ENCODE measurements around the gene PRCP. TPM values are rescaled to one million over a fixed set of nuclear protein-coding genes. Genes with fewer than 3 reads are reported as not detected.

Gene PRCP
- polyA plus RNA-seq, 3 donors from 2014 or later: 65.1 to 104 (median 80.0) TPM

DNA sequence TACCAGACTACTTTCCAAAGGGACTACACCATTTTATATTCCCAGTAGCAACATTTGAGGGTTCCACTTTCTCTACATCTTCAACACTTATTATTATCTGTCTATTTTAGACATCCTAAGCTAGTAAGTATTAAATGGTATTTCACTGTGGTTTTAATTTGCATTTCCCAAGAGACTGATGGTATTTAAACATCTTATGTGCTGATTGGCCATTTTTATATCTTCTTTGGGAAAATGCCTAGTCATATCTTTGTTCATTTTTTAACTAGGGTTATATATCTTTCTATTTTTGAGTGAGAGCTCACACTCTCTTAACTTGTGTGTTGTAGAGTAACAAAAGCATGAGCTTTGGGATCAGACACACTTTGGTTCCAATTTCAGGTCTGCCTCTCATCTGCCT, 73.7 kb downstream of the PRCP start:
- H3K4me1 Mint-ChIP-seq: no peaks in the 10 kb centered on the region
- no peak overlapping the region for H3K27ac Mint-ChIP-seq
- no peaks in the 10 kb centered on the region for H3K9me3 Mint-ChIP-seq
- DNase-seq: no peak
- no peak overlapping the region for H3K4me3 Mint-ChIP-seq
- no peaks in the 10 kb centered on the region for H3K27me3 Mint-ChIP-seq (ENCODE audit: low read depth in 3 of 3)
- H3K36me3 Mint-ChIP-seq: peaks cover 28 to 38% (median 33%) of the 10 kb centered on the region in 3 donors

DNA sequence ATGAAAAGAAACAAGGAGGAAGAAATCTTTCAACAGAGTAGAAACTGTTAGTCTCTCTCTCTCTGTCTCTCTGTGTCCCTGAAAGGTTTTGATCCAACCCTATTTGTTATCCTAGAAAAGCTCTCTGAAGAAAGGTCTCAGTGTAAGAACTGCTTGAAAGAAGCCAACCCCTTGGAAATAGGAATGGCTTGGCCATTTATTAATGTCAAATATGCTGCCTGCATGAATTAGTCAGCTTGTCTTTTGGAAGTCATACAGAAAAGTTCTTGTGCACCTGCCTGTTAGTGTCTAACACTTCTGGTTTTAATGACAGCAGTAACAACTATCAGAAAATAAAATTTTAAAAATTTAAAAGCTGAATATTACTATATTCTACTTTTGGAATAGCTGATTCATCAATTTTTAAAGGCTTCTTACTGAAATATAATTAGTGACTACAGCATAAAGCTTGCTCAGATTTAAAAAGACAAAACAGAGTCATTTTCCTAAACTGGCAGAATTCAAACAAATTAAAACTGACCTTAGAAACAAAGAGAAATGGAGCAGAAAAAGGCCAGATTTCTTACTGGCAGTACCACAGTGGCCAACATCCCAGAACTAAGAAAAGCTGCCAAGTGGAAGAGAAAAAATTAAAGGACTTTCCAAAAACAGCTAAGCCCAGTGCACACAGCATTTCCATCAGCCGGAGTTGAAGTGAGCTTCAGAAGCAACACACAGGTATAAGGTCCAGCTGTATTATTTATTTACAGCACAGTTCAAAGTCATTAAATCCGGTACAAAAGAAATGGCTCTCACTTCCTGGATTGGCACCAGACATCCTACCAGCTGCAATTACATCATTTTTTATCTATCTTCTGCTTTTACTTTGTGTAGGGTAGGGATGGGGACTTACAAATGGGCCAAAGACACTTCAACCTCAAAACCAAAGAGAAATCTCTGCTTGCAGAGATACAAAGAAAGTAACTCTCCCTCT, 76.3 kb downstream of the PRCP start:
- peaks cover 0 to 3% (median 0%) of the 10 kb centered on the region in 3 donors for H3K27me3 Mint-ChIP-seq (ENCODE audit: low read depth in 3 of 3)
- H3K27ac Mint-ChIP-seq: peak overlapping the region in 1 of 6 donors; percentile 41
- DNase-seq: no peak
- H3K4me1 Mint-ChIP-seq: no peaks in the 10 kb centered on the region
- peaks cover 25 to 35% (median 29%) of the 10 kb centered on the region in 3 donors for H3K36me3 Mint-ChIP-seq
- H3K4me3 Mint-ChIP-seq: no peak overlapping the region
- H3K9me3 Mint-ChIP-seq: no peaks in the 10 kb centered on the region

DNA sequence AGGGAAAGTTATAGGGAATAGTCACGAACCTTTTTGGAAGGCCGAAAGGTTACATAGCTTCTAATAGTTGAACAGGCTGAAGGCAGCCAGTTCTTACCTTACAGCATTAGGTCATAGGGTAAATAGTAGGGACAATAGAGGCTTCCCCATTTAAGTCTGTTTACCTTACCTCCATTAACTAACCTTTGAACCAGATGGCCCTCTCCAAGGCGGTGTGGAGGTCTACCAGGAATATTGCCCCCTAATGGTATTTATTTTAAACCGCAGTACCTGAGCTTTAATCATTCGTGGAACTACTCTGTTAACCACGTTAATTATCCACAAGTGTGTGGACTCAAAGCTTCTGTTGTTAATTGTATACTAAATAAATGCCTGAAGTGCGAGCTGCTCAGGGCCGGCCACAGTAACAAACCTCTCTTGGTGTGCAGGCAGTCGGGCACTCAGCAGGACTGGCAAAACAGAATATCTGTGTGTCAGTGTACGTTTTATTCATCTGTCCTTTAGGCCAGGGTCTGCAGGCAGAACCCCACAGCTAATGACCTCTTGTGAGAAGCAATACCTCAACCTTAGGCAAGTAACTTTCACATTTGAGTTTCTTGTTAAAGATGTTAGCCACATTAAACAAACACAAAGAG, 81.7 kb downstream of the PRCP start:
- Mint-ChIP-seq H3K4me3 (no peak overlapping the region), H3K27me3 (ENCODE audit: low read depth in 3 of 3) (peaks cover 0 to 3% (median 2%) of the 10 kb centered on the region in 3 donors), H3K9me3 (no peaks in the 10 kb centered on the region), H3K4me1 (no peaks in the 10 kb centered on the region), H3K36me3 (peaks cover 4 to 19% (median 9%) of the 10 kb centered on the region in 3 donors), H3K27ac (peak overlapping the region in 1 of 6 donors; percentile 18)
- no peak for DNase-seq

DNA sequence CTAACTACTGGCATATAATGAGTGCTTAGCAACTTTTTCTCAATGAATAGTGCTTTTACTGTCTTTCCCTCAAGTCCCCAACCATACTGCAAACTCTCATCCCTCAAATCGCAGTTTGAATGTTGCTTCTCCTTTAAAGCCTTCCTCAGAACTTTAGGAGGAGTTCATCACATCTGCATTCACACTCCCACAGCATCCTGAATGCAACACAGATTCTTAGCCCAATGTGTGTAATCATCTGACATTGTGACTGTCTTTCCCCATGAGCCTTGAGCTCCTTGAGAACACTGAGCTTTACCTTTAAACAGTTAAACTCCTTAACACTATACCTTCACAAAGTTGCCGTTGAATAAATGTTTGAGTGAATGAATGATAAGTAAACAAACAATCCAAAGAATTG, 84.8 kb downstream of the PRCP start:
- Mint-ChIP-seq H3K27ac (no peak overlapping the region), H3K4me1 (no peaks in the 10 kb centered on the region), H3K9me3 (no peaks in the 10 kb centered on the region), H3K4me3 (no peak overlapping the region), H3K27me3 (ENCODE audit: low read depth in 3 of 3) (peaks cover 0 to 6% (median 4%) of the 10 kb centered on the region in 3 donors), H3K36me3 (peaks cover 0 to 8% (median 0%) of the 10 kb centered on the region in 3 donors)
- no peak for DNase-seq

DNA sequence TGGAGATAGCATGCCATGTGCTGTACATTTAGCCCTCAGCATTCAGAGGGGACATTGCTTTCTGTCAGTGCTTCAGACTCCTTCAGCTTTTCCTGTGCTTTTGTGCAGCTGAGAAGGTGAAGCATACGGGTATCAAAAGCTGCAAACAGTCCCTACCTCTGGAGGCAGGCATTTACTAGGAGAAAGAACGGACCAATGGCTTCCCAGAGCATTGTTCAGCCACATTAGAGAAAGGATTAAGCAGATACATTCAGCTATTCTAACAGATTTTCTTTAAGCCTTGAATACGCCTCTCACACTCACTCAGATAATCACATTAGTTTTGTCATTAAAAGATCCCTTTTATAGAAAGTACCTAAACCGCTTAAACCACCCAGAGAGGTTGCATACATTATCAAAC, 85.9 kb downstream of the PRCP start:
- no peak for DNase-seq
- Mint-ChIP-seq H3K27me3 (ENCODE audit: low read depth in 3 of 3) (peaks cover 1 to 6% (median 2%) of the 10 kb centered on the region in 3 donors), H3K9me3 (peaks cover 0 to 3% (median 0%) of the 10 kb centered on the region in 6 donors), H3K4me1 (no peaks in the 10 kb centered on the region), H3K36me3 (no peaks in the 10 kb centered on the region), H3K4me3 (no peak overlapping the region), H3K27ac (no peak overlapping the region)

DNA sequence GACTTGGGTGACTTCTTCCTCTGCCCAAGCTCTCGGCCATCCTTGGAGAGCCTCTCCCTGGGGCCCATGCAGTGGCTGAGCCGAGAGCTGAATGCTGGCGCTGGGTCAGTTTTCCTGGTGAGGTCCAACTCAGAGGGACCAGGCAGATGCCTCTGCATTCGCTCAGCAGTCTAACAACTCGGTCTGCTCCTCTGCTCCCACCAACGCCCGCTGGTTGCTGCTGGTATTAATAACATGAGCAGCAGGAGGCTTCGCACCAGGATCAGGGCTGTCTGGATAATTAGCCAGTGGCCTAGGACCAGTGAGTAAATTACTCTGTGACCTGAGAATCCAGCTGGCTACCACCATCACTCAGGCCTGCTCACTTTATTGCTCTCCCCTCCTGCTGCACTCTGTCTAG, 88.9 kb downstream of the PRCP start:
- Mint-ChIP-seq H3K27ac (no peak overlapping the region), H3K36me3 (no peaks in the 10 kb centered on the region), H3K4me1 (no peaks in the 10 kb centered on the region), H3K4me3 (no peak overlapping the region), H3K9me3 (peaks cover 0 to 3% (median 0%) of the 10 kb centered on the region in 6 donors), H3K27me3 (ENCODE audit: low read depth in 3 of 3) (peaks cover 1 to 11% (median 2%) of the 10 kb centered on the region in 3 donors)
- no peak for DNase-seq

DNA sequence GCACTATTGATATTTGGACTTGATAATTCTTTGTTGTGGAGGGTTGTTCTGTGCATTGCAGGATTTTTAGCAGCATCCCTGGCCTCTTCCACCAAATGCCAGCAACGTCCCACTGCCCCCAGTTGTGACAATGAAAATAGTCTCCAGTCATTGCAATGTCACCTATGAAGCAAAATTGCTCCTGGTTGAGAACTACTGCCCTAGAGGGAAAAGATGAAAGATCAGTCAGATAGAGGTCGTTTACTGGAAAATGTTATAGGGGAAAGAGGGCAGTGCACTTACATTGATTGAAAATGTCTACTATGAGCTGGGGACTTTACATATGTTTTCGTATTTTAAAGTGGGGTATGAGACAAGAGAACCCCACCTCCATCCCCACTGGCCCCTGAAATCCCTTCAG, 89.5 kb downstream of the PRCP start:
- H3K4me1 Mint-ChIP-seq: no peaks in the 10 kb centered on the region
- peaks cover 0 to 3% (median 0%) of the 10 kb centered on the region in 6 donors for H3K9me3 Mint-ChIP-seq
- no peak overlapping the region for H3K4me3 Mint-ChIP-seq
- H3K27me3 Mint-ChIP-seq (ENCODE audit: low read depth in 3 of 3): peaks cover 1 to 10% (median 6%) of the 10 kb centered on the region in 3 donors
- H3K27ac Mint-ChIP-seq: no peak overlapping the region
- no peak for DNase-seq
- no peaks in the 10 kb centered on the region for H3K36me3 Mint-ChIP-seq

DNA sequence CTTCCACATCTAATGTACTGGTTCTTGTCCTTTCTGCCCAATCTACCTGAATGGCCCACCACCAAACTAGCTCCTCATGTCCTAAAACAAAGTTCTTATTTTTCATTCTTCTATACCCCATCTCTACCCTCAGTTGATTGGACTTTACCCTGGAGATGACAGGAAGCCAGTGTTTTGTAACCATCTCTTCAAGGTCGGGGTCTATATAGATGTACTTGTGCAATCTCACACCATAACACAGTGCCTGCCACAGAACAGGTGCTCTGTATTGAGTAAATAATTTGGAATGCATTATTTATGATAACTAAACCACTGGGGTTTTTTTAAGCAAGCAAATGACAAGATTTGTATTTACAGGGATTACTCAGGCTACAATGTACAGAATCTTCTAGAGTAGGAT, 89.9 kb downstream of the PRCP start:
- H3K36me3 Mint-ChIP-seq: no peaks in the 10 kb centered on the region
- peaks cover 0 to 3% (median 0%) of the 10 kb centered on the region in 6 donors for H3K9me3 Mint-ChIP-seq
- DNase-seq: no peak
- H3K4me1 Mint-ChIP-seq: no peaks in the 10 kb centered on the region
- no peak overlapping the region for H3K27ac Mint-ChIP-seq
- peaks cover 1 to 9% (median 7%) of the 10 kb centered on the region in 3 donors for H3K27me3 Mint-ChIP-seq (ENCODE audit: low read depth in 3 of 3)
- no peak overlapping the region for H3K4me3 Mint-ChIP-seq

DNA sequence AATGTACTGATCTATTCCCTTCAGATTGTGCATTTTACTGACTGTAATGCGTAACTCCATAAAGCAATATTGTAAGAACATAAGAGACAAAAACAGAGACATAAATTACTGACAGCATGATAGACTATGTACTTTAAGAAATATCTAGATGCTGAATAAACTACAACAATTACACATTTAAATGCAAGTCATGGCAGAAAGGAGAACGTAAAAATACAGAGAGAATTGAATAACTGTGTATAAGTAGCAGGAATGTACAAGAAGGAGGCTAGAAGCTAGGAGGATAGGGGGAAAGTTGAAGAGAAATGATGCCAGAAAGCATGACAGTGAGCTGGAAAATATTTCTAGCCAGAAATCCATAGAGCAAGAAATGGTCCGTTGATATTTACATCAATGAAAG, 92.6 kb downstream of the PRCP start:
- peaks cover 0 to 3% (median 0%) of the 10 kb centered on the region in 6 donors for H3K9me3 Mint-ChIP-seq
- H3K27me3 Mint-ChIP-seq (ENCODE audit: low read depth in 3 of 3): peaks cover 0 to 11% (median 11%) of the 10 kb centered on the region in 3 donors
- no peaks in the 10 kb centered on the region for H3K36me3 Mint-ChIP-seq
- no peak overlapping the region for H3K4me3 Mint-ChIP-seq
- no peak overlapping the region for H3K27ac Mint-ChIP-seq
- no peaks in the 10 kb centered on the region for H3K4me1 Mint-ChIP-seq
- DNase-seq: no peak

DNA sequence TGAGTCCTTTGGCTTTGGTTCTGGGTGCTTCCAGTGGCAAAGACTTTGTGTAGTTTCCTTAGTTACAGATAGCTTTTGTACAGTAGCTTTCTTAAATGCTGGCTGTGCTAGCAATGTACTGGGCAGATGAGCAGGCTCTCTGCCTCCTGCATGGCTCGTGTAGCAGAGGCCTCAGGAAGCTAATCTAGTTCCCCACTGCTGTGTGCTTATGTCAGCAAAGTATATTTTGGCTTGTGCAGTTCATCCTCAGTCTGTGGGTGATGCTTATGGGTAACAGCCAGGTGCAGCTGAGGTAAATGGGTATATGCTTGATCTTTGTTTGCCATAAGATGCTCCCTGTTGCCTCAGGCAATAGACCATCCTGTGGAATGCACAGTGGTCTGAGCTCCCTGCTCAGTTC, 97.5 kb downstream of the PRCP start:
- Mint-ChIP-seq H3K27me3 (ENCODE audit: low read depth in 3 of 3) (peaks cover 4 to 16% (median 9%) of the 10 kb centered on the region in 3 donors), H3K4me1 (no peaks in the 10 kb centered on the region), H3K36me3 (no peaks in the 10 kb centered on the region), H3K4me3 (no peak overlapping the region), H3K9me3 (peaks cover 0 to 3% (median 0%) of the 10 kb centered on the region in 6 donors), H3K27ac (no peak overlapping the region)
- no peak for DNase-seq

DNA sequence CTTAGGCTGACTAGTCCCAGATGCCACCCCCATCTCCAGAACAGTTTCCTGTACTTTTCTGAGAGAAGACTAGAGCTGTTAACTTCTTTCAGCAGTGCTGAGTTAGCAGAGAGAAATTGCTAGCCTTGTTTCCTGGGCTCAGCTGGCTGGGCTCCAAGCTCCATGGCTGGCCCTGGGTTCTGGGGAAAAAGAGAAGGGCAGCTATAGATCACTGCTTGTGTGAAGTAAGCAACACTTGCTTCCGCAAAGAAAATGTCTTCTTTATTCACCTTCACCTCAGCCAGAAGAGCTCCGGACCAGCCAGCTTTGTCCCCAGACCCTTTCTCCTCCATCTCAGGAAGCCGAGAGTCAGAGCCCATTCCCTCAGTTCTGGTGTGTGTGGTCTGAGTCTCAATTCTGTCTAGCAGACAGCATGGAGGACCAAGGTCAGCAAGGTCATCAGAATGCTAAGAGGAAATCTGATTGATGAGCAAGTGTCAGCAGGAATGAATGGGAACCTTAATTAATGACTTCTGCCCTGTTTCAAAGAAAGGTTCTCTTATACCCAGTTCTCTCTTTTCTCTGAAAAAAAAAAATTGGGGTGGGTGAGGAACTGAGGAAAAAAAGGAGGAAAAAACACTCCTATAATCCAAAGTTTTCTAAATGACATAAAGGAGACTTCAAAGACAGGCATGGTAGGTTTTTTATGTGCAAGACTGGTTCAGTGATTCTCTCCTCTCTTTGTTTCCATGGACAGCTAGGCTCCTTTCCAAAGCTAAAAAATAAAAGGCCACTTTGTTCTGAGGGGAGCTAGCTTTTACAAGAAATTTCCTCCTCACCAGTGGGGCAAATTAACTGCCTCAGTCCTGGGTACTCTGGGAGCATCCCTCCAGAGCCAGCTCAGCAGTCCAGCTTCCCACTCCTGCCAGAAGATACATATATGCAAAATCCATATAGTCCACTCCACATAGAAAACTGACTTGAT, 103.0 kb downstream of the PRCP start:
- peaks cover 0 to 9% (median 7%) of the 10 kb centered on the region in 3 donors for H3K27me3 Mint-ChIP-seq (ENCODE audit: low read depth in 3 of 3)
- H3K9me3 Mint-ChIP-seq: peaks cover 0 to 3% (median 0%) of the 10 kb centered on the region in 6 donors
- H3K27ac Mint-ChIP-seq: no peak overlapping the region
- DNase-seq: no peak
- H3K4me3 Mint-ChIP-seq: no peak overlapping the region
- H3K4me1 Mint-ChIP-seq: no peaks in the 10 kb centered on the region
- no peaks in the 10 kb centered on the region for H3K36me3 Mint-ChIP-seq

DNA sequence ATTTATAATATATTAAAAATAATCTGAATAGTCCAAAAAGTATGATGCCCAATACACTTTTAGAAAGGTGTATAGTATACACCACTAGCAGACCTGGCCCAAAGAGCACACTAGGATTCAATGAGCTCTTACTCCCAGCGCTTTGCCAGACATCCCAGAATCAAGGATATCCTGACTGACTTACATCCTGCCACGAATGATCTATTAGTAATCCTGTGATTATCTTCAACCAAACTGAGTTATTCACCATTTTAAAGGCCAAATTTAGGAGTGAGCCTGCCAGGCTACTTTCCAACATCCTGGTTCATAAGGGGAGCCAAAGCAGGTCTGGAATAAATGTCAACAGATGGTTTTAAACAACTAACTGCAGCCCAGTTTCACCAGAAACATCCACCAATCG, 105.7 kb downstream of the PRCP start:
- Mint-ChIP-seq H3K9me3 (no peaks in the 10 kb centered on the region), H3K27me3 (ENCODE audit: low read depth in 3 of 3) (peaks cover 0 to 3% (median 2%) of the 10 kb centered on the region in 3 donors), H3K36me3 (no peaks in the 10 kb centered on the region), H3K4me1 (no peaks in the 10 kb centered on the region), H3K4me3 (no peak overlapping the region), H3K27ac (no peak overlapping the region)
- no peak for DNase-seq

DNA sequence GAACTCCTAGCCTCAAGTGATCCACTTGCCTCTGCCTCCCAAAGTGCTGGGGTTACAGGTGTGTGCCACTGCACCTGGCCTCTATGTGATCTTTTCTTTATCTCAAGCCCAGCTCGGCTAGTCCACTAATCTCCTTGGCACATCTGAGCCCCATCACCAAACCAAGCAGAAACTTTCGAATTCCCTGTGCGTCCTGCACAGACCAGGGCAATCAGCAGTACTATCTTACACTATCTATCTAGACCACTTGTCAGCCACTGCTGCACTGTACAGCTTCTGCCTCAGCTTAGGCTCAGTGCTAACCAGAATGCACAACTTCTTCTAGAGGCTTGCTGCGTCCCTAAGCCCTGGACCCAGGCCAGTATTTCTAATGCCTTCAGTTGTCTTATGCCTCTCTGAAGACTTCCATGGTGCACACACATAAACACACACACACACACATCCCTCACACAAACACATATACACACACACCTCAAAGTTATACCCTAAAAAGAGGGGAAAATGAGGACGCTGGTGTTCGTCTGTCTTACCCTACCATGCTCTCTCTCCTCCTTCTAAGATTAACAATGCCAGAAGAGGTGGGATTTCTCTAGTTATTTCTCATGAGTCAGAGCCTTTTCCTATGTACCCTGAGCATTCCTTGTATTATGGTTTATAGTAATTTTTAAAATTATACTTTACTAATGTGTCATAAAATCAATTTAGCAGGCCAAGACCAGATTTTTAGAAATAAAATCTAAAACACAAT, 107.2 kb downstream of the PRCP start:
- no peaks in the 10 kb centered on the region for H3K9me3 Mint-ChIP-seq
- H3K36me3 Mint-ChIP-seq: no peaks in the 10 kb centered on the region

More for the DNA sequence above, 107.2 kb downstream of the PRCP start:
- Mint-ChIP-seq H3K4me1 (no peaks in the 10 kb centered on the region), H3K27ac (peak overlapping the region in 1 of 6 donors; percentile 14), H3K27me3 (ENCODE audit: low read depth in 3 of 3) (peaks cover 0 to 3% (median 2%) of the 10 kb centered on the region in 3 donors), H3K4me3 (no peak overlapping the region)
- no peak for DNase-seq

Measured in immature natural killer cell (primary cell).